ENCODE results near the gene ABHD2. TPM values are rescaled to one million over a fixed set of nuclear protein-coding genes. Genes with fewer than 3 reads are reported as not detected.

The ABHD2 gene
- total RNA-seq, 4 donors from 2014 or later, result 27.4 to 117 (median 54.2) TPM

GRCh38 chr15:89099968-89100367 is 11.7 kb downstream of the ABHD2 start:
- H3K27ac ChIP-seq, result peak overlapping the region; percentile 9 to 88

GRCh38 chr15:89101302-89102193 is 13.3 kb downstream of the ABHD2 start:
- Histone ChIP-seq H3K9me3 (no peaks in the 10 kb centered on the region), H3K27ac (peak overlapping the region; percentile 81 to 88), H3K4me1 (peaks cover 33 to 37% of the 10 kb centered on the region in 2 donors), H3K27me3 (no peaks in the 10 kb centered on the region), H3K36me3 (no peaks in the 10 kb centered on the region), H3K4me3 (no peak overlapping the region)
- intact Hi-C loops (cut with DNase I; ENCODE audit: low total_unique reads), result no loop called here
- peak; percentile 89 to 91 for DNase-seq
- TF ChIP-seq POLR2A (IDR thresholded peaks at IDR 0.05) (no peak), CTCF (IDR thresholded peaks at IDR 0.05) (no peak)

More at GRCh38 chr15:89099968-89100367, 11.7 kb downstream of the ABHD2 start:
- no peaks in the 10 kb centered on the region for H3K27me3 ChIP-seq
- TF ChIP-seq POLR2A (IDR thresholded peaks at IDR 0.05), result no peak
- TF ChIP-seq CTCF (IDR thresholded peaks at IDR 0.05), result no peak
- no peaks in the 10 kb centered on the region for H3K36me3 ChIP-seq
- no peak overlapping the region for H3K4me3 ChIP-seq
- H3K9me3 ChIP-seq, result no peaks in the 10 kb centered on the region
- H3K4me1 ChIP-seq, result peaks cover 31 to 41% of the 10 kb centered on the region in 2 donors
- intact Hi-C loops (cut with DNase I; ENCODE audit: low total_unique reads), result no loop called here
- DNase-seq, result no peak

- H3K4me3 ChIP-seq, result no peak overlapping the region
- H3K9me3 ChIP-seq, result no peaks in the 10 kb centered on the region
- H3K27me3 ChIP-seq, result no peaks in the 10 kb centered on the region
- H3K36me3 ChIP-seq, result no peaks in the 10 kb centered on the region
- H3K4me1 ChIP-seq, result peaks cover 18 to 33% of the 10 kb centered on the region in 2 donors
- peak overlapping the region; percentile 81 to 88 for H3K27ac ChIP-seq
- intact Hi-C loops (cut with DNase I; ENCODE audit: low total_unique reads), result no loop called here
- no peak for DNase-seq
- TF ChIP-seq CTCF (IDR thresholded peaks at IDR 0.05), result no peak
- no peak for TF ChIP-seq POLR2A (IDR thresholded peaks at IDR 0.05)
Measured at GRCh38 chr15:89103481-89104171, 15.4 kb downstream of the ABHD2 start.

GRCh38 chr15:89104172-89104564 is 15.9 kb downstream of the ABHD2 start:
- peak overlapping the region; percentile 81 to 88 for H3K27ac ChIP-seq
- peak; percentile 55 to 70 for DNase-seq
- TF ChIP-seq POLR2A (IDR thresholded peaks at IDR 0.05), result no peak
- H3K27me3 ChIP-seq, result no peaks in the 10 kb centered on the region
- H3K36me3 ChIP-seq, result no peaks in the 10 kb centered on the region
- intact Hi-C loops (cut with DNase I; ENCODE audit: low total_unique reads), result no loop called here
- peaks cover 18 to 30% of the 10 kb centered on the region in 2 donors for H3K4me1 ChIP-seq
- no peak overlapping the region for H3K4me3 ChIP-seq
- H3K9me3 ChIP-seq, result no peaks in the 10 kb centered on the region

GRCh38 chr15:89105147-89105546 is 16.9 kb downstream of the ABHD2 start:
- no peaks in the 10 kb centered on the region for H3K36me3 ChIP-seq
- no peak overlapping the region for H3K4me3 ChIP-seq
- H3K4me1 ChIP-seq, result peaks cover 18 to 30% of the 10 kb centered on the region in 2 donors
- H3K27me3 ChIP-seq, result no peaks in the 10 kb centered on the region
- peak in 1 of 2 donors; percentile 46 for DNase-seq
- H3K27ac ChIP-seq, result peak overlapping the region; percentile 81 to 88
- H3K9me3 ChIP-seq, result no peaks in the 10 kb centered on the region
- intact Hi-C loops (cut with DNase I; ENCODE audit: low total_unique reads), result no loop called here
- no peak for TF ChIP-seq POLR2A (IDR thresholded peaks at IDR 0.05)

- intact Hi-C loops (cut with DNase I; ENCODE audit: low total_unique reads), result no loop called here
Measured at GRCh38 chr15:89106200-89106599, 17.9 kb downstream of the ABHD2 start.

More at GRCh38 chr15:89106200-89106599, 17.9 kb downstream of the ABHD2 start:
- H3K27me3 ChIP-seq, result no peaks in the 10 kb centered on the region
- peaks cover 18 to 30% of the 10 kb centered on the region in 2 donors for H3K4me1 ChIP-seq
- peak overlapping the region; percentile 81 to 88 for H3K27ac ChIP-seq
- DNase-seq, result no peak
- no peak overlapping the region for H3K4me3 ChIP-seq
- no peaks in the 10 kb centered on the region for H3K9me3 ChIP-seq
- H3K36me3 ChIP-seq, result no peaks in the 10 kb centered on the region
- TF ChIP-seq POLR2A (IDR thresholded peaks at IDR 0.05) (no peak), CTCF (IDR thresholded peaks at IDR 0.05) (no peak)
